ENCODE measurements around the gene IGFL4.

The IGFL4 gene

DNA sequence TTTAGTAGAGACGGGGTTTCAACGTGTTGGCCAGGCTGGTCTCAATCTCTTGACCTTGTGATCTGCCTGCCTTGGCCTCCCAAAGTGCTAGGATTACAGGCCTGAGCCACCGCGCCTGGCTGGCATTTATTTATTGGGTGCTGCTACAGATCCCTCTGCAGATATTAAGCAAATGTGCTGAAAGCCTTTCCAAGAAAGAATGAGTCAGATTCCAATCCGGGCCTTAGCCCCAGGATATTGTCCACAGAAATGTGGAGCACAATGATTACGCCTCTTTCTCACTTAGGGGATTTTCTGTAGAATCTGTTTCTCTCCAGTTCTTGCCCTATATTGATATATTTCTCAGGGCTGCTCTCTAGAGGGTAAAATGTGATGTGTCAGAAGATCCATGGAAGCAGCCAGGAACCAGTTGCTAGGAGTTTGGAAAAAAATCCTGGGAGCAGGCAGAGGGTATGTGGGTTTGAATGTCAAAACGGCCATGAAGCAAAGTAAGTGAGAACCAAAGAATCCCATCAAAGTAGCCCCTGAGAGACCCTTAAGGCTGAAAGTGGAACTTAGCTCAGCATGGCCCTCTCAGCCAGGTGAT lies 24.8 kb upstream of the IGFL4 start:
- peak; percentile 71 for DNase-seq (ENCODE audit: low read depth, low spot score)
- TF ChIP-seq, protein P1, sequence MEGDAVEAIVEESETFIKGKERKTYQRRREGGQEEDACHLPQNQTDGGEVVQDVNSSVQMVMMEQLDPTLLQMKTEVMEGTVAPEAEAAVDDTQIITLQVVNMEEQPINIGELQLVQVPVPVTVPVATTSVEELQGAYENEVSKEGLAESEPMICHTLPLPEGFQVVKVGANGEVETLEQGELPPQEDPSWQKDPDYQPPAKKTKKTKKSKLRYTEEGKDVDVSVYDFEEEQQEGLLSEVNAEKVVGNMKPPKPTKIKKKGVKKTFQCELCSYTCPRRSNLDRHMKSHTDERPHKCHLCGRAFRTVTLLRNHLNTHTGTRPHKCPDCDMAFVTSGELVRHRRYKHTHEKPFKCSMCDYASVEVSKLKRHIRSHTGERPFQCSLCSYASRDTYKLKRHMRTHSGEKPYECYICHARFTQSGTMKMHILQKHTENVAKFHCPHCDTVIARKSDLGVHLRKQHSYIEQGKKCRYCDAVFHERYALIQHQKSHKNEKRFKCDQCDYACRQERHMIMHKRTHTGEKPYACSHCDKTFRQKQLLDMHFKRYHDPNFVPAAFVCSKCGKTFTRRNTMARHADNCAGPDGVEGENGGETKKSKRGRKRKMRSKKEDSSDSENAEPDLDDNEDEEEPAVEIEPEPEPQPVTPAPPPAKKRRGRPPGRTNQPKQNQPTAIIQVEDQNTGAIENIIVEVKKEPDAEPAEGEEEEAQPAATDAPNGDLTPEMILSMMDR (IDR thresholded peaks at IDR 0.05; ENCODE audit: low read depth, low read length) = no peak
- in situ Hi-C loops (cut with HindIII; ENCODE audit: low sequenced_read_pairs) = no loop called here
- no peak overlapping the region for H3K4me3 ChIP-seq (ENCODE audit: low read depth, low read length)

DNA sequence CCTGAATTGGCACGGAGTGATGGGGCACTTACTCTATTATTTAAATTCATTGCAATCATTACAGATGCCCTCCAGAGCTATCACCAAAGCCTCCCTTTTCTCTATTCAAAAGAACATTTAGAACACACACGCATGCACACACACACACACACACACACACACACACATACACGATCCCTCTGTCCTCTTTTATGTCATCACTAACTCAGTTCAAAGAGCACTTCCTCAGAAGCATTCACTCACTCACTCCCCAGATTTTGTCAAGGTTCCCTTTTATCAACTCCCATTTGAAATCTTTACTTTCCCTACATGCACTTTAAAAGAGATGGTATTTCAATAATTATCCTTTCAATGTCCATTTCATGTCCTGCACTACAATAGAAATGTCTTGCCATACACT lies 22.4 kb upstream of the IGFL4 start:
- TF ChIP-seq, protein P1 (IDR thresholded peaks at IDR 0.05; ENCODE audit: low read depth, low read length) = no peak
- DNase-seq (ENCODE audit: low read depth, low spot score) = no peak
- in situ Hi-C loops (cut with HindIII; ENCODE audit: low sequenced_read_pairs) = no loop called here
- H3K4me3 ChIP-seq (ENCODE audit: low read depth, low read length) = no peak overlapping the region

DNA sequence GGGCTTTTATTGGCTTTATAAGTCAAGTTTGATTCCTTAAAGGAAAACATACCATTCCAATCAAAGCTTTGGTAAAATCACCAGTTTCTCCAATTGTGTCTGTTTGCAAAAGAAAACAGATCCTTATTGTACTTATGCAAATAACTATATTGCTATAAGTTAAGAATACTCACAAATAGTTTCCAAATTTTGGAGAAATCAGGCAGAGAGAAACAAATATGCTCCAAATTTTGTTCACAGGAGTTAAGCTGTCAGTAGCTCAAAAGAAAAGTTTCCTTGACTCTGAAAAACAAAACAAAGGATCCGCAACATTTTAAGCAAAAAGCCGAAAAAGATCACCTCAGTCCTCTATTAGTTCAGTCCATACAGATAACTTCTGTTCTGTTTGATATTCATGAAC lies 19.2 kb upstream of the IGFL4 start:
- H3K4me3 ChIP-seq (ENCODE audit: low read depth, low read length) = no peak overlapping the region
- TF ChIP-seq, protein P1 (IDR thresholded peaks at IDR 0.05; ENCODE audit: low read depth, low read length) = no peak
- in situ Hi-C loops (cut with HindIII; ENCODE audit: low sequenced_read_pairs) = no loop called here
- DNase-seq (ENCODE audit: low read depth, low spot score) = no peak

DNA sequence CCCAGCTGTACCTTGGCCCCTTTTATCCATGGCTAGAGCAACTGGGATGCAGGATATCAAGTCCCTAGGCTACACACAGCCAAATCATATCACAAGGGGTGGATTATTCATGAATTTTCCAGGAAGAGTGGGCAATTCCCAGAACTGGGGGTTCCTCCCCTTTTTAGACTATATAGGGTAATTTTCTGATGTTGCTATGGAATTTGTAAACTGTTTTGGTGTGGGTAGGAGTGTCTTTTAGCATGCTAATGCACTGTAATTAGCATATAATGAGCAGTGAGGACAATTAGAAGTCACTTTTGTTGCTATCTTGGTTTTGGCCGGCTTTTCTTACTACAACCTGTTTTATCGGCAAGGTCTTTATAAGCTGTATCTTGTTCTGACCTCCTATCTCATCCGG lies 18.0 kb upstream of the IGFL4 start:
- in situ Hi-C loops (cut with HindIII; ENCODE audit: low sequenced_read_pairs) = no loop called here
- no peak for DNase-seq (ENCODE audit: low read depth, low spot score)
- TF ChIP-seq, protein P1 (IDR thresholded peaks at IDR 0.05; ENCODE audit: low read depth, low read length) = no peak
- H3K4me3 ChIP-seq (ENCODE audit: low read depth, low read length) = no peak overlapping the region

DNA sequence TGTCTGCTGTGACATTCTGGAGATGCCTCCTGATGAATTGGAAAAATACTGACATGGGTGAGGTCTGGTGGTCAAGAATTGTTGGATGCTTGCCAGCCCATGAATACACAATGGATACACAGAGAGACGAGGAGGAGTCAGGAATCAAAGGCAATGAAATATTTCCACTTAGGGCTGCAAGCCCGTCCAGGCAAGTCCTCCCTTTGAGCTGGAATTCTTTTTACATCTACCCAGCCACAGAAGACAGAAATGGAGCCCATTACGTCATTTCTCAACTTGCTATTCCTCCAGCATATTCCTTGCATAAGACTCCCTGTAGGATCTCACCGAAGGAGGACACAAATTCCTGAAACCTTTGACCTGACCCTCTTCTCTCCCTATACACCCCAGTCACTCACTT lies 15.7 kb upstream of the IGFL4 start:
- TF ChIP-seq, protein P1 (IDR thresholded peaks at IDR 0.05; ENCODE audit: low read depth, low read length) = no peak
- DNase-seq (ENCODE audit: low read depth, low spot score) = no peak
- in situ Hi-C loops (cut with HindIII; ENCODE audit: low sequenced_read_pairs) = no loop called here
- no peak overlapping the region for H3K4me3 ChIP-seq (ENCODE audit: low read depth, low read length)

DNA sequence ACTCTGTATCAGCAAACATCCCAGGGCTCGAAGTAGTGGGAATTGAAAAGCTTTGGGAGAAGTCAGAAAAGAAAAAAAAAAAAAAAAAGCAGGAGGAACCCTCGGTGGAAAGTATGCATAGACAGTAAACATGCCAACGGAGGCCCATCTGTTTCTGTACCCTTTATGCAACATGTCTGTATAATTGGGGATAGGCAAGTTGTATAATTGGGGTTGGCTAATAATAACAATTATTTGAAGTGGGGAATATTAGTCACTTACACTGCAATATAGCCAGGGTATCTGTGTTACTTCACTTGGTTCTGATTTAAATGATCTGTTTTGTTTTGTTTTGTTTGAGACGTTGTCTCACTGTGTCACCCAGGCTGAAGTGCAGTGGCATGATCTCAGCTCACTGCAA lies 12.1 kb upstream of the IGFL4 start:
- H3K4me3 ChIP-seq (ENCODE audit: low read depth, low read length) = no peak overlapping the region
- no peak for DNase-seq (ENCODE audit: low read depth, low spot score)
- TF ChIP-seq, protein P1 (IDR thresholded peaks at IDR 0.05; ENCODE audit: low read depth, low read length) = no peak
- in situ Hi-C loops (cut with HindIII; ENCODE audit: low sequenced_read_pairs) = no loop called here

DNA sequence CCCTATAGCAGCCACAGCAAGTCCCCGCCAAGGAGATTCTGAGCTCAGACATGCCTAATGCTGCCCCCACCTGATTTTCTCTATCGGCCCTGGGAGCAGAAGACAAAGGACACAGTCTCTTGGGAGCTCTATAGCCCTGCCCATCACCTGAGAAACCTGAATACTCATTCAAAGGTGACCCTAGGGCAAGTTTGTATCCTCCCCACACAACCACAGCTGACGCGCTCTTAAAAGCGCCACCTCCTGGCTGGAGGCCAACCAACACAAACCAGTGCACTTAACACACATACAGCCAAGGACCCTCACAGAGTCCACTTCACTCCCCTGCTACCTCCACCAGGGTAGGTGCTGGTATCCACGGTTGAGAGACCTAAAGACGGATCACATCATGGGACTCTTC lies 8.8 kb upstream of the IGFL4 start:
- TF ChIP-seq, protein P1 (IDR thresholded peaks at IDR 0.05; ENCODE audit: low read depth, low read length) = no peak
- H3K4me3 ChIP-seq (ENCODE audit: low read depth, low read length) = no peak overlapping the region
- no peak for DNase-seq (ENCODE audit: low read depth, low spot score)
- in situ Hi-C loops (cut with HindIII; ENCODE audit: low sequenced_read_pairs) = no loop called here

Data from astrocyte of the spinal cord (primary cell).